Ascending aorta (tissue), 2 donors: ENCODE results near the gene OPRM1. TPM values are rescaled to one million over a fixed set of nuclear protein-coding genes. Genes with fewer than 3 reads are reported as not detected.

Source experiments
- DNase-seq, 2 donors: peaks; one replicate each; pipeline ENCODE4 v3.0.0-alpha.2; 2019; ENCODE audit warnings: low spot score in 2 of 2
- H3K27ac ChIP-seq, 2 donors: fragments of 200-600 bp; sonication (generic); one replicate each; pipeline ENCODE4 v1.5.1; 2016 to 2017; ENCODE audit warnings: mild to moderate bottlenecking in 1 of 2
- H3K27me3 ChIP-seq: fragments of 200-600 bp; sonication (generic); one replicate; pipeline ENCODE4 v1.5.1; 2017
- H3K36me3 ChIP-seq, 2 donors: fragments of 200-600 bp; sonication (generic); one replicate each; pipeline ENCODE4 v1.5.1; 2016
- H3K4me1 ChIP-seq, 2 donors: fragments of 200-600 bp; sonication (generic); one replicate each; pipeline ENCODE4 v1.5.1; 2016 to 2017; ENCODE audit warnings: mild to moderate bottlenecking in 1 of 2
- H3K4me3 ChIP-seq, 2 donors: fragments of 200-600 bp; sonication (generic); one replicate each; pipeline ENCODE4 v1.5.1; 2016 to 2017; ENCODE audit warnings: mild to moderate bottlenecking in 1 of 2
- H3K9me3 ChIP-seq, 2 donors: fragments of 200-600 bp; sonication (generic); one replicate each; pipeline ENCODE4 v1.5.1; 2016
- CTCF ChIP-seq, 3 experiments: fragments of 200-600 bp in 2 of 3; fragments of 450-650 bp in 1 of 3; sonication (generic) in 2 of 3; IDR thresholded peaks; one replicate each; pipeline ENCODE4 v1.5.1; 2016 to 2019; ENCODE audit warnings: antibody characterized with exemption in 3 of 3, mild to moderate bottlenecking in 1 of 3, moderate library complexity in 1 of 3
- intact Hi-C: fragments of 100-400 bp; cut with DNase I; formaldehyde crosslinking; loops from one replicate; pipeline ENCODE4 v1.15.1; 2023
- total RNA-seq: library from RNA; depleted of rRNA; stranded (reverse); fragments of >200 nt; gene quantifications from one replicate; pipeline ENCODE4 v1.1.0, GENCODE V29; 2016

Gene OPRM1
- total RNA-seq, 1 donor from 2014 or later: not detected

GRCh38 chr6:154161689-154162088 is 122.6 kb downstream of the OPRM1 start:
- TF ChIP-seq CTCF (IDR thresholded peaks at IDR 0.05): no peak

GRCh38 chr6:154164397-154164796 is 125.4 kb downstream of the OPRM1 start:
- intact Hi-C loops: no loop called here
- Histone ChIP-seq H3K27me3 (no peaks in the 10 kb centered on the region), H3K9me3 (no peaks in the 10 kb centered on the region), H3K27ac (peak overlapping the region; percentile 52 to 70), H3K4me1 (peaks cover 0 to 5% of the 10 kb centered on the region in 2 donors), H3K4me3 (peak overlapping the region in 1 of 2 donors; percentile 25), H3K36me3 (no peaks in the 10 kb centered on the region)
- no peak for TF ChIP-seq CTCF (IDR thresholded peaks at IDR 0.05)
- peak in 1 of 2 donors; percentile 84 for DNase-seq

More at GRCh38 chr6:154161689-154162088, 122.6 kb downstream of the OPRM1 start:
- Histone ChIP-seq H3K9me3 (no peaks in the 10 kb centered on the region), H3K4me3 (no peak overlapping the region), H3K27me3 (no peaks in the 10 kb centered on the region), H3K27ac (no peak overlapping the region), H3K36me3 (no peaks in the 10 kb centered on the region), H3K4me1 (peaks cover 0 to 5% of the 10 kb centered on the region in 2 donors)
- intact Hi-C loops: no loop called here
- DNase-seq: no peak

GRCh38 chr6:154165478-154165877 is 126.4 kb downstream of the OPRM1 start:
- Histone ChIP-seq H3K4me1 (peaks cover 0 to 5% of the 10 kb centered on the region in 2 donors), H3K9me3 (no peaks in the 10 kb centered on the region), H3K4me3 (no peak overlapping the region), H3K27ac (no peak overlapping the region), H3K27me3 (no peaks in the 10 kb centered on the region), H3K36me3 (no peaks in the 10 kb centered on the region)
- no peak for DNase-seq
- intact Hi-C loops: no loop called here
- no peak for TF ChIP-seq CTCF (IDR thresholded peaks at IDR 0.05)

GRCh38 chr6:154166140-154166539 is 127.1 kb downstream of the OPRM1 start:
- H3K4me1 ChIP-seq: peaks cover 0 to 5% of the 10 kb centered on the region in 2 donors
- H3K27ac ChIP-seq: no peak overlapping the region
- no peak overlapping the region for H3K4me3 ChIP-seq
- intact Hi-C loops: no loop called here
- no peak for DNase-seq
- TF ChIP-seq CTCF (IDR thresholded peaks at IDR 0.05): no peak
- H3K36me3 ChIP-seq: no peaks in the 10 kb centered on the region
- no peaks in the 10 kb centered on the region for H3K9me3 ChIP-seq
- H3K27me3 ChIP-seq: no peaks in the 10 kb centered on the region

GRCh38 chr6:154167126-154167525 is 128.1 kb downstream of the OPRM1 start:
- Histone ChIP-seq H3K4me1 (peaks cover 0 to 5% of the 10 kb centered on the region in 2 donors), H3K27me3 (no peaks in the 10 kb centered on the region), H3K27ac (no peak overlapping the region), H3K9me3 (no peaks in the 10 kb centered on the region), H3K36me3 (no peaks in the 10 kb centered on the region), H3K4me3 (no peak overlapping the region)
- DNase-seq: no peak
- intact Hi-C loops: no loop called here
- no peak for TF ChIP-seq CTCF (IDR thresholded peaks at IDR 0.05)
